Loucy (cell line): Measurements from ENCODE around the gene DNAJC28.

Experiments
- CTCF ChIP-seq: fragments of 200-600 bp; sonication (generic); conservative IDR thresholded peaks from 2 replicates; pipeline ENCODE4 v1.5.1; 2014; ENCODE audit warnings: mild to moderate bottlenecking, antibody characterized with exemption, low read length
- EZH2phosphoT487 ChIP-seq: fragments of 200-600 bp; IDR thresholded peaks from 2 replicates; pipeline ENCODE4 v1.6.1; 2018; ENCODE audit warnings: antibody characterized with exemption, mild to moderate bottlenecking, moderate library complexity, borderline replicate concordance

GRCh38 chr21:33477066-33477465, 14.4 kb downstream of the DNAJC28 start:
- TF ChIP-seq CTCF (no peak), EZH2phosphoT487 (no peak)
